Islet precursor cell (in vitro differentiated cells): ENCODE measurements around the gene FAM72C.
"Not testable (repeated sequence)": the region's sequence is repeated elsewhere in the genome, so short reads cannot be mapped to it uniquely, and the experiment has no call there.

ENCODE experiments used
- DNase-seq: peaks from one replicate; pipeline ENCODE4 v3.0.0-alpha.2; 2018

The FAM72C gene

GRCh38 chr1:143984721-143985473 lies 13.1 kb upstream of the FAM72C start:
- not testable (repeated sequence) for DNase-seq

- DNase-seq = peak; percentile 29
These were observed 2.6 kb upstream of the FAM72C start for GRCh38 chr1:143974416-143974815.

DNA sequence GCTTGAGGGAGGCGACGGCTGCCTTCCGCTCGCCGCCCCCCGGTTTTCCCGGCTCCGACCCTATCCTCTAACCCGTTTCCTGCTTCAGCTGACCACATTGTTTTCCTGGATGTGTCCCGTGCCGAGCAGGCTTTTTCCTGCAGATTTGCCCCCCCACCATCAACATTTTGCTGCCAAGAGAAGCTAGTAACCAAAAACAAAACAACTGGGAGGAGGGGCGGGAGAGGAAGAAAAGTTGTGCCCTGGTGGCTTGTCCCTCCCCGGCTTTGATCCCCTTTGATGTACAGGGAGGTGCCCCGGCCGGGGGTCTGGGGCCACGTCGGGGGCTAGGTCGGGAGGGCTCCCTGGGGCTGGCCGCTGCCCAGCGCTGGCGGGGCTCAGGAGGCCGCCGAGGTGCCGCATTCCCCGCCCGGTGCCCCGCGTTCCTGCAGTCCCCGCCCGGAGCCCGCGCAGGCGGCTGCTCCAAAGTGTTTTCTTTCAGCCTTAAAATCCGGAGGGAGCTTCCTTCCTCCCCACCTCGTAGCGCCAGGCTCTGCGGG lies 2.2 kb upstream of the FAM72C start:
- not testable (repeated sequence) for DNase-seq

DNA sequence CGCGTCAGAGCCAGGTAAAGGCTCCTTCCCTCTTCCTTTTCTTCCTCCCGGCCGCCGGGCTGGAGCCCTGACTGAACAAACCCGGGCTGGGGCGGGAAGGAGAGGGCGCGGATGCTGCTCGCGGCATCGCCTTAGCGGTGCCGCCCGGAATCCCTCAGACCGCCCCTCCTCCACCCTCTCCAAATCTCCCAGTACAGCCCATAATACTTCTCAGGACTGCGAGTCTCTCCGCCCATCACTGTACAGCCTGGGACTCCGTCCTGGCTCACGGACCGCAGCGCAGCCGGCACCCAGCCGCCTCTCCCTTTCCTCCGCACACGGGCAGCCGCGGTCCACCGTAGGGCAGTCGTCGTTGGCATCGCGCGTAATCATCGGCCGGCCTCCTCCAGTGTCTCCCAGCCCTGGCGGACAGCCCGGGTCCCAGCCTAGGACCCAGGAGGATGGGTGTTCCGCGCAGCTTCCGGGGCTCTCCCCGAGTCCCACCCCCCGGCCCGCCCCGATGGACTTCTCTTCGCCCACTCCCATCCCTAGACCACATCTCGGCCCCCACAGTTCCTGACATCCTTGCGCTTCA lies 1.1 kb upstream of the FAM72C start:
- not testable (repeated sequence) for DNase-seq

GRCh38 chr1:143965860-143966259 lies 5.9 kb downstream of the FAM72C start:
- not testable (repeated sequence) for DNase-seq

- DNase-seq = not testable (repeated sequence)
These were observed 7.5 kb downstream of the FAM72C start for GRCh38 chr1:143964294-143964693.

- not testable (repeated sequence) for DNase-seq
These were observed 15.9 kb downstream of the FAM72C start for GRCh38 chr1:143955930-143956329.

DNA sequence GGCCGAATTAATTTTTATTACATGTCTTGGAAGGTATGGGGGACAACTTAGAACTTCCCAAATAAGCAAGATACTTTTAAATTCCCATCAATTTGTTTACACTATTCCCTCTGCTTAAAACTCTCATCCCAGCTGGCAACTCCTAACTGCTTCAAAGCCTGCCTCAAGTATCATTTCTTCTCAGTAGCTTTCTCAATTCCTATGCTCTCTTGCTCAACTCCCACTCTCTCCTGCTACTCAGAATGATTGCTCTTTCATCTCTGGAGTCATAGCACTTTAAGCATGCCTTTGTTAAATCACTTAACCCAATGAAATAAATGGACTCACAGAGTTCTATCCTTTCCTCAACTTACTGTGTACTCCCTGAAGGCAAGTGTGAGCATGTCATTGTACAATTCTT lies 18.9 kb downstream of the FAM72C start:
- not testable (repeated sequence) for DNase-seq

DNA sequence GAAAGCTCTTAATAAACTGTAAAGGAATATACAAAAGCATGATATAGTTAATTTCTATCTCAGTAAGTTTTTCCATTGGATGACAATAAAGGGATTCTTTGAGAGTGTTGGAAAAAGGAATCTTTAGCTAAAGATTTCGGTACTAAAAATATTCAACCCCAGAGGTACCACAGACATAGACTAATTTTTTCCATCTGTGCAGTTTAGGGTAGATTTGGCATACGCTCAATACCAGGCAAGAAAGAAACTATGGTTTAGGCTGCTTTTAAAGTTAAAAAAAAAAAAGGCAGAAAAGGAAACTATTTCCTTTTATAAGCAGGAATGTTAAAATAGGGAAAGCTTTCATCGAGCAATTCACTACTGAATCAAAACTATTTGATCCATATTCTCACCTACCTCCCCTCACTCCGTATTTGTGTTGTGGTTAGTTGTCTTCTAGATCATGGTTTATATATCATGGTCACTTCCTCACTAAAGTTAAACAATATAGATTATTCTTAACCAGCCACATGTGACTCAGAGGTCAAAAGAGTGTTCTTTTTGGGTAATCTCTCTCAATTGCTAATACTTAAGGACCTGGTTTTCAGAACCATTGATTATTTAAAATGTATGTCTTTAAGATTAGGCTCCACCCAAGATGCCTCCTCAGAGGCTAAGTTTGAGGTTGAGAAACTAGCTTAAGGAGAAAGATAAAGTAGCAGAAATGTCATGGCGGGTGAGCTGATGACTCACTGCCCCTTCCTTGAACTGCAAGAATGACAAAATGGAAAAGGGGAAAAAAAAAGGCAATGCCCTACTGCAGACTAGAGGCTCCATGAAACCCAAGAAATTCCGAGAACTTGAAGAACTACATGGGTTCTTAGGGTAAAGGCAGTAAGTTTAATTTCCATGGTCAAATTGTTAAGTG lies 20.0 kb downstream of the FAM72C start:
- DNase-seq = not testable (repeated sequence)

DNA sequence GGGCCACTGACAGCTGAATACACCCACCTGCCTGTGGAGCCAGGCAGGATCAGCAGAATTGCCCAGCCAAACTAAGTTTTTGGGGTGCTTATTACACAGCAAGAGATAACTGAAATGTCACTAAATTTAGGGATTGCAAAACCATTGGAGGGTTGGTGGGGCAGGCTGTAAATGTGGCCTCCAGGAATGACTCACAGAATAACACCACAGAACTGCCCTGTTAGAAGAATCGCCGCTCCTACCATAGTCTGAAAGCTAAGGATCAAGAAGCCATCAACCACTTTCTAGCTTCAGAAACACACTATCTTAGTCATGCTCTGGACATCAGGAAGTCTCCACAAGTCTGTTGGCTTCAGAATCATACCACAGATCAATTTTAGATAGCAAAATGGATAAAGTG lies 24.0 kb downstream of the FAM72C start:
- not testable (repeated sequence) for DNase-seq

- DNase-seq = not testable (repeated sequence)
These were observed 26.5 kb downstream of the FAM72C start for GRCh38 chr1:143945253-143945652.

DNA sequence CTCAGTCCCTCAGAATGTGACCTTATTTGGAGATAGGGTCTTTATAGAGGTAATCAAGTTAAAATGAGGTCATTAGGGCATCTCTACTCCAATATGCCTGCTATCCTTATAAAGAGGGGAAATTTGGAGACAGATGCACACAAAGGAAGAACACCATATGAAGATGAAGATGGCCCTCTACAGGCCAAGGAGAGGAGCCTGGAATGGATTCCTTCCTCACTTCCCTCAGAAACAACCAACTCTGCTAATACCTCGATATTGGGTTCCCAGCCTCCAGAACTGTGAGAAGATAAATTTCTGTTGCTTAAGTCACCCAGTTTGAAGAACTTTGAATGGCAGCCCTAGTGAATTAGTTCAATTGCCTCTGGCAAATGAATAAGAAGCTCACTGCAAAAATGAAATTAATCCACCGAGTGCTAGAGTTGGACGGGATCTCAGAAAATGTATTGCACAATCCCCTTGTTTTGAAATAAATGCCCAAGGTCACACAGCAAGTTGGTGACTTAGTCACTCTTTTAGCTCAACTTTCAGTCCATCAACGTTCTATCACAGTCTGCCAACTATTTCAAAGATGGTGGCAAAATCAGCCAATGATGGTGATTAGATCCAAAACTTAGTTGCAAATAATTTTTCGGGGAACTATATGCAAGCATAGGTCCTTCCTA lies 27.1 kb downstream of the FAM72C start:
- DNase-seq = not testable (repeated sequence)

GRCh38 chr1:143943319-143943978 lies 28.3 kb downstream of the FAM72C start:
- DNase-seq = not testable (repeated sequence)

- not testable (repeated sequence) for DNase-seq
These were observed 29.4 kb downstream of the FAM72C start for GRCh38 chr1:143942238-143942860.

- not testable (repeated sequence) for DNase-seq
These were observed 32.1 kb downstream of the FAM72C start for GRCh38 chr1:143939666-143940065.

GRCh38 chr1:143938922-143939321 lies 32.9 kb downstream of the FAM72C start:
- DNase-seq = not testable (repeated sequence)

DNA sequence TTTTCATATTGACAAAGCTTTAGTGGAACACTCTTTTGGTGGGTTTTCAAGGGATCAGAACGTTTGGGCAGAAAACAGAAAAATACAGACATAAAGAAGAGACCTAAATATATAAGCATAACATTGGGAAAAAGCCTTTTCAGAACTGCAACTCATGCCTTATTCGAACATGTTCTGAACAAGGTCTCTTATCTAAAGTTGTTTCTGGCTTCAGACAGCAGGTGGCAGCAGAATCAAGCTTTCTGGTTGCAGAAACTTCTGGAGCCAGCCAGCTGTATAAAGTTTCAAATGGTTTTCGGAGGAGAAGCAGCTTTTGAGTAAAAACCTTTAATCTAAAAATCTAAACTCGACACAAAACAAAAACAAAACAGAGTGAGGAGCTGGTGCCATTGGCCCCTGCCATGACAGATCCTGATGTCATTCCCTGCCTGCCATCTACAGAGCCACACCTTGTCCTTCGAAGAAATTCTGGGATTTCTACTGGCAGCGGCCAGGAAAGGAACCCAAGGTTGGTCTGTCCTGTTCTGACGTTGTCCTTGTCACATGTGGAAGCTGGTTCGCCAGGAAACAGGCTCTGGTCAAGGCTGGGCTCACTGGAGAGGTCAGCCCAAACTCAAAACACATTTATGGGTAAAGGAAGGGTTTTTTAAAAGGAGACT lies 35.2 kb downstream of the FAM72C start:
- DNase-seq = not testable (repeated sequence)

DNA sequence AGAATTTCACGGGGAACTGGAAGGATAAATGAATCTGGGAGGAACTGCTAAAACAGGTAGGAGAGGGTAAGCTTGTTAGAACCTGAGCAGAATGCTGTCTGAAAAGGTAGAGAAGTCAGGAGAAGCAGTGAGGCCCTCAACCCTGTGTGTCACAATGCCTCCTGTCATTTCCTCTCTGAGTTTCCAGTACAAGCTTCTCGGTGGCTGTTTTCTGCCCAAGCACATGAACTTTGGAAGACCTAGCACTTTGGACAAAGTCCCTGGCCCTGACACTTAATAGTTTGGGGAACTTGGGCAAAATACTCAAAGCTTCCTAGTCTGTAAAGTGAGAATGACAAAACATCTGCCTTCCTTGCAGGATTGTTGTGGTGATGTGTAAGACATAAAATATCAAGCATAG lies 52.7 kb downstream of the FAM72C start:
- DNase-seq = not testable (repeated sequence)

- DNase-seq = not testable (repeated sequence)
These were observed 53.2 kb downstream of the FAM72C start for GRCh38 chr1:143918552-143918951.

GRCh38 chr1:143913705-143914104 lies 58.1 kb downstream of the FAM72C start:
- not testable (repeated sequence) for DNase-seq
